Measurements from ENCODE around the gene CCDC136. TPM values are rescaled to one million over a fixed set of nuclear protein-coding genes. Genes with fewer than 3 reads are reported as not detected.

Gene CCDC136
- 3.2 and 5.3 TPM in 2 replicates for total RNA-seq (2014; rRNA removed)
- 3.9 TPM for polyA plus RNA-seq (2012)

DNA sequence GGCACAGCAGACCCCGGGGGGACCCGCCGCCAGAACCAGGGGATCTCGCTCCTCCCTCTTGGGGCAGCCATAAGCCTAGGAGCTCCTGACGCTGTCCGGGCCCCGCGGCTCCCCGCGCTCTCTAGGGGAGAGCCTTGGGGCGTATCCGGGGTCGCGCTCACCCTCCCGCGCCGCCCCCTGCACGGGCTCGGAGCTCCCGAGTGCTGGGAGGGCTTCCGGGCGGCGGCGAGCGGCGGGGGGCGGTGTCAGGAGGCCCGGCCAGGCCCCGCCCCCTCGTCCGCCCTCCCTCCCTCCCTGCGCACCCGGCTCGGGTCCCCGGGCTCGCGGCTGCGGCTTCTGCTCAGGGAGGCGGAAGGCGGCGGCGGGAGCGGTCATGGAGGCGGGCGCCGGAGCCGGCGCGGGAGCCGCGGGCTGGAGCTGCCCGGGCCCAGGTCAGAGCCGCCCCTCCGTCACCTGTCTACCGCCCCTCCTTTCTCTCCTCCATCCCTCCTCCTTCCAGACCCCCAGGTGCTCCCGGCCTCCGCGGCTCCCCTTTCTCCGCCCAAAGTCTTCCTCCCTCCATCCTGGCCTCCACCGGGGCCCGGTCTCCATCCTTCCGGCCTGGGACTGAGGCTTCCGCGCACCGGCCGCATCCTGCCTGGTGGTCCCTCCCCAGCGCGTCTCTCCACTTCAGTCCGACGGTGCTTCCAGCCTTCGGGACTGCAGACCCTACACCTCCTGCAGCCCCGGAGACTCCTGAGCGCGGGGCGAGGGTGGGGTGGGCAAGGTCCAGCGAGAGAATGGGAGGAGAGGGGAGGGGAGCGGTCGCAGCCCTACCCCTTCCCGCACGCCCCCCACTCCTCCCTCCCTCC, at the start of gene CCDC136:
CCDC136 (plus strand) TSS at position 848 of the 851 bp plus-strand sequence. CDS start 444 bp downstream, outside the sequence.
- peak; percentile 42 for DNase-seq (ENCODE audit: low read depth)

DNA sequence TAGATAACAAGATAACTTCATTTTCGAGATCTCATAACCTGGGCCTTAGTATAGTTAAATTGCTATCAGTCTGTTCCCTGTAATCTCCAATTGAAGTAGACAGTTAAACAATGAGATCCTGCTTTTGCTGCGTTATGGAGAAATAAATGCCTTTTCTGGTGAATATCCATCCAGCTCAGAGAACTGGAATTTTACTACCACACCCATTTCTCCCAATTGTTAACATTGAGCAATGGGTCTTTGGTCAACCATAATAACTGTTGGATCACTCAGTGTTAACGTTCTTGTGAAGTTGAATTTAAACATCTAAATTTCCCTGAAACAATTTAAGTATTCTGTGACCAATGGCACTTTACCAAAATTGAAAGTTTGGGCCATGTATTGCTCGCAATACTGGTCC, 49.6 kb upstream of the CCDC136 start:
- peak; percentile 82 for DNase-seq (ENCODE audit: low read depth)

DNA sequence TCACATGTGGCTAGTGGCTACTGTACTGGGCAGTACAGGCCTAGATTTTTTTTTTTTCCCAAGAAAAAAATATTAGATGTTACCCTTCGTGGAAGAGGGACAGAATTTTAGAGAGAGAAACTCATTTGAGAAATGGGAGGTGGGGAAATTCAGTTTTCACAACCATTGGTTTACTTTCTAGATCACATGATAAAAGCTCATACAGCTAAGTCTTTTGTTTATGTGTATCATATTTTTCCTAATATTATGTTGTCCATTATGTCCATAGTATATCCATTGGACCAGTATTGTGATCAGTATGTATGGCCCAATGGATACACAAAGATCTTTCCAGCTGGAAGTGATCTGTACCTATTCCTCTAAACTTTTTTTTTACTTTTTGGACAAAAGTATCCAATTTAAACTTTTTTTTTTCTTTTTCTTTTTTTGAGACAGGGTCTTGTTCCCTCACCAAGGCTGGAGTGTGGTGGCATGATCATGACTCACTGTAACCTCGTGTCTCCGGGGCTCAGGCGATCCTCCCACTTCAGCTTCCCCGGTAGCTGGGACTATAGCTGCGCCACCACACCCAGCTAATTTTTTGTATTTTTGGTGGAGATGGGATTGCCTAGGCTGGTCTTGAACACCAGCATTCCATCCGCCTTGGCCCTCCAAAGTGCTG, 48.5 kb upstream of the CCDC136 start:
- DNase-seq (ENCODE audit: low read depth) = peak; percentile 60

DNA sequence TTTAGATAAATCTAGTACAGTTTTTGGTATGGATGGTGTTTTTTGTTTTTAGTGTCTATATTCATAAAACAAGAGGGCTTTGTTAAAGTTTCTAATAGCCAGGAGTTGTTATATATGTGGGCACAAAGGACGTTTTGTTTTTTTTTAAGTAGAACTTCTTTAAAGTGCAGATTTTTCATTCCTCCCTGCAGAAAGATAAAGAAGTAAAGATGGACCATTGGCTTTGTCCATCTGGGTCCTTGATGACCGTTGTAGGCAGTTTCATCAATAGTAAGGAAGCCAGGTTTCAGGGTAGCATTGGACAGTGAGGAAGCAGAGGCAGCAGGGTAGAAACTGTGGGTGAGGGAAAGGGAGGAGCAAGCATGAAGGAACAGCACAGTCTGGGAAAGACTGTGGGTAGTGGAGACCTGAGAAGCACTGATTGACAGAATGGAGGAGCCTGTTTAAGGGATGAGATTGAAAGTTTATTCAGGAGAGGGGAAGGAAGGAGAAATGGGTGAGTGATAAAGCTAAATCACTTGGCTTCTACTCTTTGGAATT, 47.3 kb upstream of the CCDC136 start:
- DNase-seq (ENCODE audit: low read depth) = no peak

DNA sequence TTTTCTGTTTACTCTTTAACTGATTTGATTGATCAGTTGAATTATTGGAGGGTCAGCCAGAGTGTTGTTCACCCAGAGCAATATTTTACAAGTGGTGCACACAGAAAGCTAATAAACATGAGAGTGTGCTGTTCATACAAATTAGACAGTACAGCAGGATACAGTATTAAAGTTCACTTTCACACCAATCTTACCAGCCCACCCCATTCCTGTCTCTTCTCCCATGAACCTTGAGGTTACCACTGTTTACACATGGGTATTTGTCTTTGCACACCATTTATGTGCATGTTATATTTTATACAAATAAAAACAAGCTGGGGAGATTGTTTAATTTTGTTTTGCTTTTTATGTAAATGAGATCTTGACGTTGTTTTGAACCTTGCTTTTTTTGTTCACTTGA, 46.1 kb upstream of the CCDC136 start:
- DNase-seq (ENCODE audit: low read depth) = no peak

DNA sequence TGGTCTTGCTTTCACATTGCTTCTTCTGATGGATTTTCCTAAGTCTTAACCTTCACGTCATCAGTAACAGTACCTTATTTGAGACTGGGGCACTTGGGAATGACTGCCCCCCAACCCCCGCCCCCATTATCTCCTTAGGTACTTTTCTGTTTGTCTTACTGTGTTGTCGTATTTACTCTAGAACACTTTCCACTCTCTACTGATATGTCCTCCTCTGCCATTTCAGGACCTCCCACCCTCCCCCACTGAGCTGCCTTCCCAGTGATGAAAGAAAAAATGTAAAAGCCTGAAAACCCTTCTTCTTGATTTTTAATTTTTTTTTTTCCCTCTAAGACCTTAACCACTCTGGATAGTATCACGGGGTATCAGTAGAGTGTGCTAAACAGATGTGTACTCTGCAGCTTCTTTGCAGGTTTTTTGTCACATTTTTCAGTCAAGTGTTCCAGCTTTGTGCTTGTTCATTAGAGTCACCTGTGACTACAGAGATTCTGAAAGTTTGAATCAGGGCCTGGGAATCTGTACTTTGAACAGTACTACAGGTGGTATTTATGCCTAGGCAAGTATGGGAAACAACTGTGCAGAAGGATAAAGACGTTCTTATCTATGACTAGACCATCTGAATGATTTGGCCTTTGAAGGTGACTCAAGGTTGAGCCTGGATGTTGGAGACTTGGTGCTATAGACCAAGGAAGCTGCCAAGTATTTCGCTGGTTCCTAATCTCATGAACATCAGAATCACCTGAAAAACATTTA, 44.3 kb upstream of the CCDC136 start:
- DNase-seq (ENCODE audit: low read depth) = no peak

DNA sequence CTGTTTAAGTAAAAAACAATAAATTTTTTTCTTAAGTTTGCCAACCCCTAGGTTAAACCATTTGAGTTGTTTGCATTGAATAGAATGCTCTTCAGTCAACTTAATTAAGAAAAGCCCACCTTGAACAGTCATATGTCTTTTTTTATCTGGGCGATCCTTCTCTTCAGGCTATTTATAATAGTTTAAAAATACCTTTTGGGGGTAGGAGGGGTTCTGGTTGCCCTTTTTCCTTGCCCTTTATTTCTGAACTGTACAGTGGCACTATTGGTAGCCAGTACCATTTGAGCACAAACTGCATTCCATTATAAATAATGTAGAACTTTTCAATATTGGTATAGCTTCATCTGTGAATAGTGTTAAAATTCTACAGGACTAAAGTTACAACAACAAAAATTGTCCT, 39.5 kb upstream of the CCDC136 start:
- no peak for DNase-seq (ENCODE audit: low read depth)

DNA sequence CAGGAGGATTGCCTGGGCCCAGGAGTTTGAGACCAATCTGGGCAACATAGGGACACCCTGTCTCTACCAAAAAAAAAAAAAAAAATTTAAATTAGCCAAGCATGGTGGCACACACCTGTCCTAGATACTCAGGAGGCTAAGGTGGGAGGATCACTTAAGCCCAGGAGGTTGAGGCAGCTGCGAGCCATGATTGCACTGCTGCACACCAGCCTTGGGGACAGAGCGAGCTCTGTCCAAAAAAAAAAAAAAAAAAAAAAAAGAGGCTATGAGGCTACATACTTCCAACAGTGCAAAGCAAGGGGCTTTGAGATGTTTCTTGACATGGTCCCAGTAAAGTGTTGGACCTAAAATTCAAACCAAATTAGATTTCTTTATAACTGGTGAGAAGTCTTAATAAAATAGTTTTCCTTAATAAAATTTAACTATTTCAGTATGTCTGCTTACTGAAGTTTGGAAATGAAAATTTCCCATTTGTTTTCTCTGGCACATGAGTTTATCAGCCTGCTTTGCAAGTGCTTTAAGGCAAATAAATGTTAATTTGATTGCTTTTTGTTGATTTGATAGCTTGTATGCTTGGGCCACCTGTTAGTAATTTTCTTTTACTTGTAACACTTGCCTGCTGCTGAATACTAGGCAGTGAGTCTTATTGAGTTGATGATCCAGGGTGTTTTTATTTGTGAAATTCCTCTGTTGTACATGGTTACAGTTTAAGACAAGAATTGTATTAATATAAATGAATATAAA, 36.5 kb upstream of the CCDC136 start:
- DNase-seq (ENCODE audit: low read depth) = no peak

DNA sequence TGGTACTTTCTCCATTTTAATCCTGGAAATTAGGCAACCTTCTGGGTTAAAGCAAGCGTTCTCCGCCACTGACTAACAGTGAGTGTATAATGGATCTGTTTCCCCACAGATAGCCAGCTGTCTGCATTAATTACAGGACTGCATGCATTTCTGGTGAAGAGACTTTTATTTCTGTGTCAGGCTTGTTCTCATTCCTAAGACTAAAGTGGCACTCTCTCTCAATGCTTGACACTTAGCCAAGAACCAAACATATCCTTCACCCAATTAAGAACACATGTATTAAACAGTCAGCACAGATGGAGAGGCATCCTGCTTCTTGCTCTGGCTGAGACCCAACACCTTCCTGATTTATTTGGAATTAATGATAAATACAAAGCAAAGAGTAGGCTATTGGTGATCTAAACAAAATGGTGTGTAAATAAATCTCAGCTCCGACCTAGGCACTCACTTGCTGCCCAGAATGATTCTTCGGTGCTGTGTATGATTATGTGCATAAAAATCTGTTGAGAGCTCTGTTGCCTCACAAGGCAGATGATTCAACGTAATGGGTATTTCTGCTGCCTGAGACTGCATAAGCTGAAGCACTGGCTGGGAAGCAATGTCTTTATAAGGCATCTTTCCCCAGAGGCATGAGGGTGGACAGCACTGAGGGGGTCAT, 35.8 kb upstream of the CCDC136 start:
- peak; percentile 96 for DNase-seq (ENCODE audit: low read depth)

DNA sequence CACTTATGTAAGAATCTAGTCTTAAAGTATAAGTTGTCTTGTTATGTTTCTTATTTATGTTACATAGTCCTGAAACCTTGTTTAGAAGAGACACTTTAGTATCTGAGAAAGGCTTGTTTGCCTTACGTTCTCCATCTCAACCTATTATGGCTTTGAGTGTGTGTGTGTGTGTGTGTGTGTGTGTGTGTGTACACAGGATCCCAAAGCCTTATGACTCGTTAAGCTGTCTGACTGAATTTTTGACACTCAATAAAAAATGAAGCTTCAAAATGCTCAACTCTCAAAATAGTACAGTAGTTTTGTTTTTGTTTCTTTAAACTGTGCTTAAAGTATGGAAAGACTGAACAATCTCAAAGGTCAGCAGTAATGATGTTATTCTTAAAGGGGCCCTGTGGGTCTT, 34.6 kb upstream of the CCDC136 start:
- DNase-seq (ENCODE audit: low read depth) = no peak

DNA sequence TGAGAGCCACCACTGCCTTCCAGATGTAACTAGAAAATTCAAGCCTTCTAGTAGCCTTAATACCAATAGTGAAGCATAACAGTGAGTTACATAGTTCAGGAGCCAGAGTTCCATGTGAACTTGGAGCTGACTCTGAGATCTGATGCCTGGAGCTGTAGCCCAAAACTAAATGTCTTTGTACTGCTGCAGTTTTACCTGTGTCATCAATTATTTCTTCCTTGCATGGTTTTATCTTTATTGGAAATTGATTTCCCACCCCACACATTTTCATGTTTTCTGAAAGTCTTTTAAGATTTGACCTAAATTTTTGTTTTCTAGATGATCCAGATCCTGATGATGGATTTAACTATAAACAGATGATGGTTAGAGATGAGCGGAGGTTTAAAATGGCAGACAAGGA, 33.2 kb upstream of the CCDC136 start:
- DNase-seq (ENCODE audit: low read depth) = no peak

DNA sequence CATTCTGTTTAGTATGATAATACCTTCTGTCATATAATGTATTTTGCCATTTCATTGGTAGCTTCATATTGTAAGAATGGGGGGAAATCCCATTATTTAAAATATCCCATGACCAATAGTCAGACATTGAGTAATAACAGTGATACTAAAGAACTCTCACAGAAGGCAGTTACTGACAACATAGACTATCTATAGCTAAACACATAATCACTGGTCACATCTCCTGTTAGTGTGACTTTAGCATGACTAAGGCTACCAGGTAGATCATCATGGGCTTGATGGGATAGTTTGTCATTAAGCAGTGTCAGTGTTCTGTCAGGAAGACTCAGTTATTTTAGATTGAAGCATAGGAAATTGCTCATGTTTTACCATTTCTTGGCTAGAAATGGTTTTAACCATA, 32.5 kb upstream of the CCDC136 start:
- DNase-seq (ENCODE audit: low read depth) = no peak

DNA sequence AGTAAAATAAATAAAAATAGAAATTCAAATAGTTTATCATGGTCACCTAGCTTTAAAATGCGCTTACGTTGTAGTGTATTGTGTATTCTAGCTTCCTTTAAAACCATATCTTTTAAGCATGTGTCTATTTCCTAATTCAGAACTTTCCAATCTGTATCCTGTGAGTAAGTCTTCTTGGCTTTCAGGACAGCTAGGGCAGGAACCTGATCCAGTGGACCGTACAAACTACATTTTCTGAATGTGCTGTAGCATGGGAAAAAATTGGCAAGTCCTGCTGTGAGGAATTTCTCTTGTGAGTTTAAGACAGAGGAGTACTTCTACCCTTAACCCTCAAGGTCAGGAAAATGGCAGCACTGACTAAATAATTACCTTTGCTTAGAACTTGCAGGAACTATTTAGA, 28.2 kb upstream of the CCDC136 start:
- no peak for DNase-seq (ENCODE audit: low read depth)

DNA sequence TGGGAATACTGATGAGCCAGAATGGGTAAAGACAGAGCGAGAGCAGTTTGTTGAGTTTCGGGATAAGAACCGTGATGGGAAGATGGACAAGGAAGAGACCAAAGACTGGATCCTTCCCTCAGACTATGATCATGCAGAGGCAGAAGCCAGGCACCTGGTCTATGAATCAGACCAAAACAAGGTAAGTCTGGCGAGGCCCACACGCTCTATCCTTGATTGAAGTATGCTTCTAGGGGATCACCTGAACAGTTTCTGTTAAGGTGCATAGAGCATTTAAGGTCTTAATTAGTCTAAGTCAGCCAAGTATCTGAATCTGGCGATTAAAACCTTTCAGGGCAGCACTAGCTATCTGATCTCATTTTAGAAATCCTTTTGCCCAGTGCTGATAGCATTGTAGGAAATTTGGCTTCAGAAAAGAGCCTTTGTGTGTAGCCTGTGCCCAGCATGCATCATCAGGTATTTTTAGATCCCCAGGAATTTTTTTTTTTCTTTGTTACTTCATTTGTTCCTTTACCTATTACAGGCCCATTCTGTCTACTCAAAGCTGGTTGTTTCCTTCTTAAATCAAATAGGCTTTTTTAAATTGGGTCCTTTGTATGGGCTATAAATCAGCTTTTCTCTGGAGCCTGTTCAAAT, 24.2 kb upstream of the CCDC136 start:
- DNase-seq (ENCODE audit: low read depth) = no peak

DNA sequence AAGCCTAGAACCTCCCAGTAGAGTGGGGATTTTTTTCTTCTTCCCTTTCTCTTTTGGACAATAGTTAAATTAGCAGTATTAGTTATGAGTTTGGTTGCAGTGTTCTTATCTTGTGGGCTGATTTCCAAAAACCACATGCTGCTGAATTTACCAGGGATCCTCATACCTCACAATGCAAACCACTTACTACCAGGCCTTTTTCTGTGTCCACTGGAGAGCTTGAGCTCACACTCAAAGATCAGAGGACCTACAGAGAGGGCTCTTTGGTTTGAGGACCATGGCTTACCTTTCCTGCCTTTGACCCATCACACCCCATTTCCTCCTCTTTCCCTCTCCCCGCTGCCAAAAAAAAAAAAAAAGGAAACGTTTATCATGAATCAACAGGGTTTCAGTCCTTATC, 21.5 kb upstream of the CCDC136 start:
- no peak for DNase-seq (ENCODE audit: low read depth)

DNA sequence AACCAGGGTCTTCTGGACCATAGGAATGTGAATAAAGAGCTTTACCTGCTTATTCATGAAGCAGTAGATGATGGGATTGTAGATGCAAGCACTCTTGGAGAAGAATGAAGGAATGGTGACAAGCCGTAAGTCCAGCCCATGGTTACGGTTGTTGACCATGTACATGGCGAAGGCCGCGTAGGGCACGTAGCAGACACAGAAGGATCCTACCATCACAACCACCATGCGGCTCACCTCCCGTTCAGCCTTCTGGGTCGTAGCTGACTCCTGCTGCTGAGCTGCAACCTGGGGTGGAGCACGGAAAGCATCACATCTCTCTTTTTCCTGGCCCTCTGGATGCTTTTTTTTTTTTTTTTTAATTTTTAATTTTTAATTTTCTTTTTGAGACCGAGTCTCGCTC, 18.2 kb upstream of the CCDC136 start:
- no peak for DNase-seq (ENCODE audit: low read depth)

DNA sequence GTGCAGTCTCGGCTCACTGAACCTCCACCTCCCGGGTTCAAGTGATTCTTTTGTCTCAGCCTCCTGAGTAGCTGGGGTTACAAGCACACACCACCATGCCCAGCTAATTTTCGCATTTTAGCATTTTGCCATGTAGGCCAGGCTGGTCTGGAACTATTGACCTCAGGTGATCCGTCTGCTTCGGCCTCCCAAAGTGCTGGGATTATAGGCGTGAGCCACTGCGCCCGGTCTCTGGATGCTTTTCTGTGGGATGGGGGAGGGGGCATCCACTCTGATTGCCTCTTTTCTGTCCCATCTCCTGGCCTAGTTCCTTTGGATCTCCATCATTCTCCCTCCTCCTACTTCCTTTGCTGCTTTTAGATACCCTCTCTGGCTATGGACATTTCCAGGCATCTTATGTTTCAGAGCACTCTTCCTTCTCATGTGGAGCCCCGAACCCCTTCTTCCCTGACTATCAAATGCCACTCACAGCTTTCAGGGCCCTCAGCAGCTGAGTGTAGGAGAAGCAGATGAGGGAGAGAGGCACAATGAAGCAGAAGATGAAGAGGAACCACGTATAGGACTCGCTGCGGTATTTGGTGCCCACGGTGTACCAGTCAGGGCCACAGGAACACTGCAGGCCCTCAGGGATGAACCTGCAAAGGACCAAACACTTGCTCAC, 17.6 kb upstream of the CCDC136 start:
- no peak for DNase-seq (ENCODE audit: low read depth)

DNA sequence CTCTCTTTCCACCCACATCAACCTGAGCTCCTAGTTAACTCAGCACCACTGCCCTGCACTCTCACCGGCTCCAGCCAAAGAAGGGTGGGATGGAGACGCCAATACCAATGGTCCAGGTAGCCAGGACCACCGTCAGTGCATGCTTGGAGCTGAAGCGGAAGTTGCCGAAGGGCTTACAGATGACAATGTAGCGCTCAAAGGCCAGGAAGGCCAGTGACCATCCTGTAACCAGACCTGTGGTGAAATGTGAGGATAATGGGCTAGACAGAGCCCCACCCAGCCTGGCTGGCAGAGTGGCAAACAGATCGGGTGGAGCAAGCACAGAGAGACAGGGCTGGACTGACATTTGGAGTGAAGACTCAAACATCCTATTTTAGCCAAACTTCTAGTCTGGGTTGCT, 16.8 kb upstream of the CCDC136 start:
- DNase-seq (ENCODE audit: low read depth) = no peak

DNA sequence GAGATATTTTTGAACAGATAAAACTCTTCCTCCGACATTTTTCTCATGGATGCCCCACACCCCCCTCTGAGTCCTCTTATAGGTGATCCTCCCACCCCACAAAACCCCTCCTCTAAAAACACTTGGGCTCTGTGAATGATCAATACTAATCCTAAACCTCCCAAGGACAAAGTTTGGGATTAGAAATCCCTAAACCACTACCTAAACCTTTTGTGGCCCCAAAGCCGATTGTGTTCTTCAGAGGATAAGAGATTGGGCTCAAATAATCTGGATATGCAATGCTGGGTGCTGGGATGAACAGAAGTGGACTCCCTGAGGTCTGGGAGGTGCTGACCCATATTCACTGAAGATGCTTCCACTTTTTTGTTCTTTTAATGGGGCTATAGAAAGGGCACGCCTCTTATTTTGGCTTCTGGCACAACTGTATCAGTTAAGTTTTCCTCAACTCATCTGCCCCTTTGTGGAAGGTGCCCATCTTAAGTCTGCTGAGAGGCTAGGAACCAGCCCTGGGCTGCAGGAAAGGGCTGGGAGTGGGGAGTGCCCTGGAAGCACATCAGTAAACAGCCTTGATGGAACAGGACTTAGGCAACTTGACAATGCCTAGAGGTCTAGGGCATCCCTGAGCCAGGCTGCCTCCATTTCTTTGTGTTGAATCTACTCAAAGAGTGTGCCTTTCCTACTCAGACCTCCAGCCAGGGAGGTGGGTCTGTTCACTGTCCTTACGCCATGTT, 15.9 kb upstream of the CCDC136 start, which contains the start of gene OPN1SW:
OPN1SW (minus strand) TSS at position 51 of the 731 bp plus-strand sequence; CDS start at position 38, 13 bp downstream.
- no peak for DNase-seq (ENCODE audit: low read depth)

Measured in LHCN-M2 (cell line).